ENCODE data around the gene CDK4.

DNA sequence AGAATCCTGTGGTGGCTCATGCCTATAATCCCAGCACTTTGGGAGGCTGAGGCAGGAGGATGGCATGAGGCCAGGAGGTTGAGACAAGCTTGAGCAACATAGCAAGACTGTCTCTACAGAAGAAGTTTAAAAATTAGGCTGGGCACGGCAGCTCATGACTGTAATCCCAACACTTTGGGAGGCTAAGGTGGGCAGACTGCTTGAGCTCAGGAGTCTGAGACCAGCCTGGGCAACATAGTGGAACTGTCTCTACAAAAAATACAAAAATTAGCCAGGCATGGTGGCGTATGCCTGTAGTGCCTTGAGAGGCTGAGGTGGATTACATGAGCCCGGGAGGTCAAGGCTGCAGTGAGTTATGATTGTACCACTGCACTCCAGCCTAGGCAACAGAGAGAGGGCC, 15.8 kb upstream of the CDK4 start:
- TF ChIP-seq YY1 (IDR thresholded peaks at IDR 0.05; ENCODE audit: insufficient read depth, insufficient read length) (no peak), ZNF274 (IDR thresholded peaks at IDR 0.05; ENCODE audit: low read depth, low read length) (no peak)
